Measurements from ENCODE around the gene ZNF677.
"Not testable (repeated sequence)": the region's sequence is repeated elsewhere in the genome, so short reads cannot be mapped to it uniquely, and the experiment has no call there.

Gene ZNF677

GRCh38 chr19:53254411-53255341 is at the start of gene ZNF677:
ZNF677 (minus strand) TSS chr19:53254873; CDS start chr19:53251550, 3,323 bp downstream.
- no peak for TF ChIP-seq CTCF (conservative IDR thresholded peaks at IDR 0.05; ENCODE audit: control insufficient read depth, insufficient read depth, low read depth, low read length)
- H3K4me3 ChIP-seq (ENCODE audit: control insufficient read depth, low read depth, low read length): peak within 1 kb of the TSS; percentile 91
- DNase-seq (ENCODE audit: low read depth): peak; percentile 80

GRCh38 chr19:53301341-53301740 is 46.7 kb upstream of the ZNF677 start:
- DNase-seq (ENCODE audit: low read depth); H3K4me3 ChIP-seq (ENCODE audit: control insufficient read depth, low read depth, low read length): not testable (repeated sequence)

GRCh38 chr19:53294786-53295441 is 40.2 kb upstream of the ZNF677 start:
- no peak overlapping the region for H3K4me3 ChIP-seq (ENCODE audit: control insufficient read depth, low read depth, low read length)
- DNase-seq (ENCODE audit: low read depth): peak; percentile 19
- TF ChIP-seq CTCF (conservative IDR thresholded peaks at IDR 0.05; ENCODE audit: control insufficient read depth, insufficient read depth, low read depth, low read length): no peak

- TF ChIP-seq CTCF (conservative IDR thresholded peaks at IDR 0.05; ENCODE audit: control insufficient read depth, insufficient read depth, low read depth, low read length): no peak
- no peak overlapping the region for H3K4me3 ChIP-seq (ENCODE audit: control insufficient read depth, low read depth, low read length)
- no peak for DNase-seq (ENCODE audit: low read depth)
These were observed 36.3 kb upstream of the ZNF677 start for GRCh38 chr19:53290758-53291549.

- H3K4me3 ChIP-seq (ENCODE audit: control insufficient read depth, low read depth, low read length): no peak overlapping the region
- DNase-seq (ENCODE audit: low read depth): no peak
- TF ChIP-seq CTCF (conservative IDR thresholded peaks at IDR 0.05; ENCODE audit: control insufficient read depth, insufficient read depth, low read depth, low read length): no peak
These were observed 30.4 kb upstream of the ZNF677 start for GRCh38 chr19:53285087-53285486.

- not testable (repeated sequence) for H3K4me3 ChIP-seq (ENCODE audit: control insufficient read depth, low read depth, low read length); DNase-seq (ENCODE audit: low read depth)
These were observed 27.3 kb upstream of the ZNF677 start for GRCh38 chr19:53281947-53282346.

GRCh38 chr19:53275480-53275879 is 20.8 kb upstream of the ZNF677 start:
- H3K4me3 ChIP-seq (ENCODE audit: control insufficient read depth, low read depth, low read length): no peak overlapping the region
- DNase-seq (ENCODE audit: low read depth): no peak
- TF ChIP-seq CTCF (conservative IDR thresholded peaks at IDR 0.05; ENCODE audit: control insufficient read depth, insufficient read depth, low read depth, low read length): no peak
